Measurements from ENCODE around the gene ATP11C. TPM values are rescaled to one million over a fixed set of nuclear protein-coding genes. Genes with fewer than 3 reads are reported as not detected.

Gene ATP11C
- total RNA-seq, 4 donors from 2014 or later: 20.4 to 33.3 (median 27.3) TPM

GRCh38 chrX:139784807-139785206 lies 148.0 kb downstream of the ATP11C start:
- H3K4me1 ChIP-seq: no peaks in the 10 kb centered on the region
- ATAC-seq: no peak
- H3K4me3 ChIP-seq: no peak overlapping the region
- 55% methylated on average over 1 of the region's 1 CpG; no CpG with 5 or more reads in 1 of the 2 donors for WGBS, 2 donors (ENCODE audit: low coverage in 1 of 2)
- TF ChIP-seq CTCF (IDR thresholded peaks at IDR 0.05) (no peak), EP300 (IDR thresholded peaks at IDR 0.05) (no peak)
- no peaks in the 10 kb centered on the region for H3K9me3 ChIP-seq
- H3K27me3 ChIP-seq: no peaks in the 10 kb centered on the region
- H3K27ac ChIP-seq: no peak overlapping the region
- H3K36me3 ChIP-seq: peaks cover 0 to 50% of the 10 kb centered on the region in 2 donors

DNA sequence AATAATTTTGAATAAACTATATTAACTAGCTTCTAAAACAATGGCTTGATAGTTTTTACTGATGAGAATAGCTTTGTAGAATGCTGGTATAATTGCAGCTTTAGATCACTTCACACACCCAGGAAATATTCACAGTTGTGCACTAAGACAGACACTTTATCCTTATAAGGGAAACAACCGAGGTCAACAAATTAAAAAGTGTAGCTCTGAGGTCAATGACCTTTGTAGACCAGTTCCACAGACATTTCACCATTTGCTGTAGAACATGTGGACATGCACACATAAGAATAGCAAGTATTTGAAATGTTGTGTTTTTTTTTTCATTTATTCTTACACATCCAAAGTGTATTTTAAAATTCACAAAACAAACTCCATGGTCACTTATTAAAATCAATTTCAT lies 148.9 kb downstream of the ATP11C start:
- no peak for ATAC-seq
- Histone ChIP-seq H3K27ac (no peak overlapping the region), H3K9me3 (no peaks in the 10 kb centered on the region), H3K4me3 (no peak overlapping the region), H3K4me1 (no peaks in the 10 kb centered on the region), H3K27me3 (no peaks in the 10 kb centered on the region), H3K36me3 (peaks cover 0 to 49% of the 10 kb centered on the region in 2 donors)
- TF ChIP-seq POLR2AphosphoS5 (IDR thresholded peaks at IDR 0.05): no peak
- TF ChIP-seq CTCF (IDR thresholded peaks at IDR 0.05): no peak
- TF ChIP-seq EP300 (IDR thresholded peaks at IDR 0.05): no peak
- TF ChIP-seq POLR2A (IDR thresholded peaks at IDR 0.05): no peak
- 60% methylated on average over 1 of the region's 1 CpG; no CpG with 5 or more reads in 1 of the 2 donors for WGBS, 2 donors (ENCODE audit: low coverage in 1 of 2)

- Histone ChIP-seq H3K4me3 (no peak overlapping the region), H3K36me3 (peaks cover 0 to 39% of the 10 kb centered on the region in 2 donors), H3K27ac (no peak overlapping the region), H3K27me3 (no peaks in the 10 kb centered on the region), H3K4me1 (no peaks in the 10 kb centered on the region), H3K9me3 (no peaks in the 10 kb centered on the region)
- TF ChIP-seq POLR2A (IDR thresholded peaks at IDR 0.05) (no peak), EP300 (IDR thresholded peaks at IDR 0.05) (no peak), CTCF (IDR thresholded peaks at IDR 0.05) (no peak), POLR2AphosphoS5 (IDR thresholded peaks at IDR 0.05) (no peak)
- ATAC-seq: no peak
- WGBS, 2 donors (ENCODE audit: low coverage in 1 of 2): 74 to 82% methylated on average over 3 of the region's 3 CpGs
These were observed 149.8 kb downstream of the ATP11C start for GRCh38 chrX:139783030-139783429.

GRCh38 chrX:139776599-139776998 lies 156.3 kb downstream of the ATP11C start:
- H3K4me3 ChIP-seq: no peak overlapping the region
- H3K4me1 ChIP-seq: no peaks in the 10 kb centered on the region
- WGBS, 2 donors (ENCODE audit: low coverage in 1 of 2): 100% methylated on average over 1 of the region's 3 CpGs; no CpG with 5 or more reads in 1 of the 2 donors

More at GRCh38 chrX:139776599-139776998, 156.3 kb downstream of the ATP11C start:
- Histone ChIP-seq H3K36me3 (peaks cover 0 to 33% of the 10 kb centered on the region in 2 donors), H3K27me3 (no peaks in the 10 kb centered on the region), H3K9me3 (no peaks in the 10 kb centered on the region), H3K27ac (no peak overlapping the region)
- ATAC-seq: no peak
- TF ChIP-seq EP300 (IDR thresholded peaks at IDR 0.05) (no peak), CTCF (IDR thresholded peaks at IDR 0.05) (no peak), POLR2AphosphoS5 (IDR thresholded peaks at IDR 0.05) (no peak), POLR2A (IDR thresholded peaks at IDR 0.05) (no peak)

All from gastroesophageal sphincter (tissue), 4 donors.